Measurements from ENCODE around the gene TMC1. TPM values are rescaled to one million over a fixed set of nuclear protein-coding genes. Genes with fewer than 3 reads are reported as not detected.
"Not testable (repeated sequence)": the region's sequence is repeated elsewhere in the genome, so short reads cannot be mapped to it uniquely, and the experiment has no call there.

Gene TMC1
- total and polyA plus RNA-seq, 2 of the 13 experiments (the other 11 are each of a cell fraction or from before 2014, with no cell fraction given): 0.02 to 0.03 TPM

GRCh38 chr9:72486594-72486955 is 34.8 kb upstream of the TMC1 start:
- ChIA-PET CTCF (ENCODE audit: low intra/inter-chr PET ratio, low total read pairs) (no interaction called here), POLR2A (no interaction called here)
- Histone ChIP-seq H3K79me2 (ENCODE audit: insufficient read depth, low read length) (no peaks in the 10 kb centered on the region), H3K4me2 (ENCODE audit: low read depth, low read length) (no peak overlapping the region), H4K20me1 (ENCODE audit: insufficient read depth, low read length) (no peaks in the 10 kb centered on the region), H3K4me1 (ENCODE audit: insufficient read depth, low read length) (no peaks in the 10 kb centered on the region), H3K4me3 (replicated peaks in 1 of 3; ENCODE audit: insufficient read depth in 1 of 3, low read depth in 2 of 3, low read length in 3 of 3) (no peak overlapping the region), H3K9ac (ENCODE audit: insufficient read depth, low read depth, low read length) (no peak overlapping the region), H2AFZ (ENCODE audit: low read length) (no peak overlapping the region), H3K27me3 (ENCODE audit: control insufficient read depth in 1 of 2, insufficient read depth in 2 of 2, low read length in 2 of 2) (no peaks in the 10 kb centered on the region), H3K36me3 (replicated peaks in 1 of 2; ENCODE audit: control insufficient read depth in 1 of 2, insufficient read depth in 2 of 2, low read length in 2 of 2) (no peaks in the 10 kb centered on the region), H3K27ac (ENCODE audit: extremely low read length, insufficient read depth, low read length) (no peak overlapping the region), H3K9me3 (ENCODE audit: low read length) (no peaks in the 10 kb centered on the region)
- FAIRE-seq (no peak), ATAC-seq (no peak), DNase-seq (ENCODE audit: low spot score) (no peak)
- WGBS (ENCODE audit: low lambda C conversion rate): 4% methylated on average over 1 of the region's 1 CpG
- TF ChIP-seq MLX (CRISPR knock-in tag; IDR thresholded peaks at IDR 0.05) (no peak), ZNF329 (CRISPR knock-in tag; IDR thresholded peaks at IDR 0.05; ENCODE audit: low read depth) (no peak), BCL3 (CRISPR knock-in tag; IDR thresholded peaks at IDR 0.05) (no peak), NR2C2 (CRISPR knock-in tag; IDR thresholded peaks at IDR 0.05; ENCODE audit: borderline replicate concordance) (no peak)
- intact Hi-C loops (cut with micrococcal nuclease; ENCODE audit: unreplicated experiment): no loop called here
- BruUV-seq (replicated peaks): no TSS peak
- in situ Hi-C loops (cut with HindIII; ENCODE audit: extremely low pct_ligation_motif_present, low pct_unique_long_range_greater_than_20kb): no loop called here

DNA sequence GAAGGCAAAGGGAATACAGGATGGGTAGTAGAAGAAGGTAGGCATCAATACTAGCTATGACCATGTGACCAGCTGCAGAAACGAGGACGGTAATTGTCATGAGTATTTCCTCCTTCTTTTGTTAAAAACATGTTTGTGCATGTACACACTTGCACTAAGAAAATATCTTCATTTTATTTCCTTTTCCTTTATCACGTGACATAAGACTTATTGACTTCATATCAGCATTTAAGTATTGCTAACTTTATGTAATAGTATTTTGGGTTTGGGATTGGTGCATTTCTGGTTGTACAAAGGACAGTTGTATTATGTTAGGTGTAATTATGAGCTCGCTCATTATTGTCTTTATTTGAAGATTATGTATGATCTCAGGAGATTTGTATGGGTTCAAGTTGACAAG is 33.7 kb upstream of the TMC1 start:
- POLR2A ChIA-PET; H3K9me3 ChIP-seq (ENCODE audit: low read length); H3K27ac ChIP-seq (ENCODE audit: extremely low read length, insufficient read depth, low read length); H2AFZ ChIP-seq (ENCODE audit: low read length); H3K4me3 ChIP-seq (replicated peaks in 1 of 3; ENCODE audit: insufficient read depth in 1 of 3, low read depth in 2 of 3, low read length in 3 of 3); CTCF ChIA-PET (ENCODE audit: low intra/inter-chr PET ratio, low total read pairs); H3K4me2 ChIP-seq (ENCODE audit: low read depth, low read length); H3K4me1 ChIP-seq (ENCODE audit: insufficient read depth, low read length); H3K9ac ChIP-seq (ENCODE audit: insufficient read depth, low read depth, low read length); H4K20me1 ChIP-seq (ENCODE audit: insufficient read depth, low read length); FAIRE-seq; ATAC-seq; BruUV-seq (replicated peaks); in situ Hi-C loops (cut with HindIII; ENCODE audit: extremely low pct_ligation_motif_present, low pct_unique_long_range_greater_than_20kb); H3K27me3 ChIP-seq (ENCODE audit: control insufficient read depth in 1 of 2, insufficient read depth in 2 of 2, low read length in 2 of 2); intact Hi-C loops (cut with micrococcal nuclease; ENCODE audit: unreplicated experiment); H3K79me2 ChIP-seq (ENCODE audit: insufficient read depth, low read length); H3K36me3 ChIP-seq (replicated peaks in 1 of 2; ENCODE audit: control insufficient read depth in 1 of 2, insufficient read depth in 2 of 2, low read length in 2 of 2); DNase-seq (ENCODE audit: low spot score): not testable (repeated sequence)
- TF ChIP-seq RAD51 (IDR thresholded peaks at IDR 0.05; ENCODE audit: borderline replicate concordance): peak; percentile 80
- 34% methylated on average over 4 of the region's 4 CpGs for WGBS (ENCODE audit: low lambda C conversion rate)

Measured in HepG2 (cell line).